ENCODE data around the gene SSB. TPM values are rescaled to one million over a fixed set of nuclear protein-coding genes. Genes with fewer than 3 reads are reported as not detected.

SSB gene
- total and polyA plus RNA-seq, 9 of the 15 experiments (the other 6 are each of a cell fraction or from before 2014, with no cell fraction given) = 317 to 849 (median 515) TPM

DNA sequence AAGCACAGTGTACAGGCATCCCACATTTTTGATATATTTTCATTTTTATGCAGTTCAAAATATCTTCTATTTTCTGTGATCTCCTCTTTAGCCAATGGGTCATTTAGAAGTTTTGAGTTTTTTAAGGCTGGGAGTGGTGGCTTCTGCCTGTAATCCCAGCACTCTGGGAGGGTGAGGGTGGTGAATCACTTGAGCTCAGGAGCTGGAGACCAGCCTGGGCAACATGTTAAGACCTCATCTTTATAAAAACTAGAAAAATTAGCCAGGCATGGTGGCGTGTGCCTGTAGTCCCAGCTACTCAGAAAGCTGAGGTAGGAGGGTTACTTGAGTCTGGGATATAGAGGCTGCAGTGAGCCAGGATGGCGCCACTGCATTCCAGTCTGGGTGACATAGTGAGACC, 46.3 kb downstream of the SSB start:
- WGBS (ENCODE audit: insufficient coverage, low coverage, missing lambda C conversion rate) = 94% methylated on average over 2 of the region's 2 CpGs
- in situ Hi-C loops (cut with MboI) (no loop called here), intact Hi-C loops (cut with micrococcal nuclease) (no loop called here)
- BruUV-seq (replicated peaks) = no TSS peak
- H3K9me3 ChIP-seq (replicated peaks; ENCODE audit: control insufficient read depth, insufficient read depth, low read depth, low read length) = no peaks in the 10 kb centered on the region
- H2AFZ ChIP-seq (ENCODE audit: low read depth, low read length) = no peak overlapping the region
- H3K4me1 ChIP-seq (replicated peaks in 1 of 2; ENCODE audit: control insufficient read depth in 2 of 2, insufficient read depth in 2 of 2, low read length in 2 of 2) = peaks cover 16% of the 10 kb centered on the region in 2 experiments
- no peak for DNase-seq (ENCODE audit: extremely low read depth in 1 of 4, low spot score in 3 of 4)
- no peak overlapping the region for H3K27ac ChIP-seq (ENCODE audit: extremely low read depth, low read depth, low read length)
- ATAC-seq = no peak
- no peak overlapping the region for H3K9ac ChIP-seq (ENCODE audit: insufficient read depth in 1 of 2, low read depth in 2 of 2, low read length in 2 of 2)
- no peak overlapping the region for H3K4me2 ChIP-seq (ENCODE audit: insufficient read depth, low read length)
- peaks cover 21% of the 10 kb centered on the region for H3K36me3 ChIP-seq (ENCODE audit: control insufficient read depth, insufficient read depth, low read length)
- POLR2A ChIA-PET = interaction anchor here (0.8 to 2.2 kb wide), 8 partner anchors 8 to 33 kb away, joined by 3 to 9 read pairs (median 5); partner anchors contain the start of genes METTL5 and UBR3
- H3K27me3 ChIP-seq (ENCODE audit: control insufficient read depth in 2 of 2, insufficient read depth in 2 of 2, low read length in 2 of 2) = no peaks in the 10 kb centered on the region
- no peak overlapping the region for H3K4me3 ChIP-seq
- CTCF ChIA-PET (ENCODE audit: low intra/inter-chr PET ratio) = no interaction called here
- TF ChIP-seq ZNF184 (CRISPR knock-in tag; IDR thresholded peaks at IDR 0.05) (no peak), ARHGAP35 (IDR thresholded peaks at IDR 0.05; ENCODE audit: partially characterized antibody) (no peak), CXXC5 (CRISPR knock-in tag; IDR thresholded peaks at IDR 0.05) (no peak), ZNF134 (CRISPR knock-in tag; conservative IDR thresholded peaks at IDR 0.05) (no peak), RBBP5 (IDR thresholded peaks at IDR 0.05; ENCODE audit: borderline replicate concordance, insufficient read depth, low read length, poor library complexity, severe bottlenecking) (no peak), GTF2E2 (tag; IDR thresholded peaks at IDR 0.05) (no peak)
- TF ChIP-seq, protein P1, sequence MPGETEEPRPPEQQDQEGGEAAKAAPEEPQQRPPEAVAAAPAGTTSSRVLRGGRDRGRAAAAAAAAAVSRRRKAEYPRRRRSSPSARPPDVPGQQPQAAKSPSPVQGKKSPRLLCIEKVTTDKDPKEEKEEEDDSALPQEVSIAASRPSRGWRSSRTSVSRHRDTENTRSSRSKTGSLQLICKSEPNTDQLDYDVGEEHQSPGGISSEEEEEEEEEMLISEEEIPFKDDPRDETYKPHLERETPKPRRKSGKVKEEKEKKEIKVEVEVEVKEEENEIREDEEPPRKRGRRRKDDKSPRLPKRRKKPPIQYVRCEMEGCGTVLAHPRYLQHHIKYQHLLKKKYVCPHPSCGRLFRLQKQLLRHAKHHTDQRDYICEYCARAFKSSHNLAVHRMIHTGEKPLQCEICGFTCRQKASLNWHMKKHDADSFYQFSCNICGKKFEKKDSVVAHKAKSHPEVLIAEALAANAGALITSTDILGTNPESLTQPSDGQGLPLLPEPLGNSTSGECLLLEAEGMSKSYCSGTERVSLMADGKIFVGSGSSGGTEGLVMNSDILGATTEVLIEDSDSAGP (CRISPR knock-in tag; IDR thresholded peaks at IDR 0.05) = no peak
- TF ChIP-seq, protein P2, sequence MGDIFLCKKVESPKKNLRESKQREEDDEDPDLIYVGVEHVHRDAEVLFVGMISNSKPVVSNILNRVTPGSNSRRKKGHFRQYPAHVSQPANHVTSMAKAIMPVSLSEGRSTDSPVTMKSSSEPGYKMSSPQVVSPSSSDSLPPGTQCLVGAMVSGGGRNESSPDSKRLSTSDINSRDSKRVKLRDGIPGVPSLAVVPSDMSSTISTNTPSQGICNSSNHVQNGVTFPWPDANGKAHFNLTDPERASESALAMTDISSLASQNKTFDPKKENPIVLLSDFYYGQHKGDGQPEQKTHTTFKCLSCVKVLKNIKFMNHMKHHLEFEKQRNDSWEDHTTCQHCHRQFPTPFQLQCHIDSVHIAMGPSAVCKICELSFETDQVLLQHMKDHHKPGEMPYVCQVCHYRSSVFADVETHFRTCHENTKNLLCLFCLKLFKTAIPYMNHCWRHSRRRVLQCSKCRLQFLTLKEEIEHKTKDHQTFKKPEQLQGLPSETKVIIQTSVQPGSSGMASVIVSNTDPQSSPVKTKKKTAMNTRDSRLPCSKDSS (IDR thresholded peaks at IDR 0.05; ENCODE audit: low read depth, partially characterized antibody) = no peak
- TF ChIP-seq, protein P3, sequence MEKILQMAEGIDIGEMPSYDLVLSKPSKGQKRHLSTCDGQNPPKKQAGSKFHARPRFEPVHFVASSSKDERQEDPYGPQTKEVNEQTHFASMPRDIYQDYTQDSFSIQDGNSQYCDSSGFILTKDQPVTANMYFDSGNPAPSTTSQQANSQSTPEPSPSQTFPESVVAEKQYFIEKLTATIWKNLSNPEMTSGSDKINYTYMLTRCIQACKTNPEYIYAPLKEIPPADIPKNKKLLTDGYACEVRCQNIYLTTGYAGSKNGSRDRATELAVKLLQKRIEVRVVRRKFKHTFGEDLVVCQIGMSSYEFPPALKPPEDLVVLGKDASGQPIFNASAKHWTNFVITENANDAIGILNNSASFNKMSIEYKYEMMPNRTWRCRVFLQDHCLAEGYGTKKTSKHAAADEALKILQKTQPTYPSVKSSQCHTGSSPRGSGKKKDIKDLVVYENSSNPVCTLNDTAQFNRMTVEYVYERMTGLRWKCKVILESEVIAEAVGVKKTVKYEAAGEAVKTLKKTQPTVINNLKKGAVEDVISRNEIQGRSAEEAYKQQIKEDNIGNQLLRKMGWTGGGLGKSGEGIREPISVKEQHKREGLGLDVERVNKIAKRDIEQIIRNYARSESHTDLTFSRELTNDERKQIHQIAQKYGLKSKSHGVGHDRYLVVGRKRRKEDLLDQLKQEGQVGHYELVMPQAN (IDR thresholded peaks at IDR 0.05; ENCODE audit: borderline replicate concordance) = no peak
- peaks cover 91% of the 10 kb centered on the region for H3K79me2 ChIP-seq (ENCODE audit: control insufficient read depth, insufficient read depth, low read length)
- no peak for FAIRE-seq
- no peaks in the 10 kb centered on the region for H4K20me1 ChIP-seq (replicated peaks; ENCODE audit: control insufficient read depth, insufficient read depth, low read length)
- no peaks in the 10 kb centered on the region for H3K9me1 ChIP-seq (ENCODE audit: control insufficient read depth, insufficient read depth, low read length)
